HG03457 (cell line): ENCODE results near the gene BSND.

Experiments used
- ATAC-seq: cut with Tn5 transposase; IDR thresholded peaks from one replicate; pipeline ENCODE4 v1.9.1; 2021; ENCODE audit warnings: moderate number of reproducible peaks; ENCODE audit not compliant: unreplicated experiment

Gene BSND

DNA sequence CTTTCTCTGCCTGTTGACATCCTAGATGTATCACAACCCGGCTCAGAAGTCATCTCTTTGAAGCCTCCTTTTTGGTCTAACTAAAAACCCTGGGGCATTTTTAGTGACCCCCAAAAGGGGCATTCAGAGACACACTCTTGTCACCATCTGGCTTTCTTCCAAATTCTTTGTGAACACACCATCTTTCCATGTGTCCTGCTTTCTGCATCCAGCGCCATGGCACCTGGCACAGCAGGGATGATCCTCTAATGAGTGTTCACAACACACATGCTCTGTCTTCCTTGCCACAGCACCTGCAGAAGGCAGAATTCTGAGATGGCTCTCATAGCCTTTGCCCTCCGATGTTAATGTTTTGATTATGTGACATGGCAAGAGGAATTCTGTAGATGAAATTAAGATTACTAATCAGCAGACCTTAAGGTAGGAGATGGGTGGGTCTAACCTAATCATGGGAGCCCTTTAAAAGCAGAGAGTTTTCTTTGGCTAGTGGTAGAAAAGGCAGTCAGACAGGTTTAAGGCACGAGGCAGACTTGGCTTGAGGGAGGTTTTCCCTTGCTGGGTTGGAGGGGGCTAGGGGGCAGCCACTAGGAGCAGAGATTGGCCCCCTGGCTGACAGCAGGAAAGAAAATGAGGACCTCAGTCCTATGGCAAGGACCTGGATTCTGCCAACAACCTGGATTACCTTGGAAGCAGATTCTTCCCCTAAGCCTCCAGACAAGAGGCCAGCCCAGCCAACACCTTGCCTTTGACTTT, 23.2 kb upstream of the BSND start:
- no peak for ATAC-seq

GRCh38 chr1:54976747-54977146, 22.0 kb upstream of the BSND start:
- no peak for ATAC-seq

- no peak for ATAC-seq
These were observed 21.0 kb upstream of the BSND start for GRCh38 chr1:54977533-54978297.

- ATAC-seq, result no peak
These were observed 20.0 kb upstream of the BSND start for GRCh38 chr1:54978528-54979326.

DNA sequence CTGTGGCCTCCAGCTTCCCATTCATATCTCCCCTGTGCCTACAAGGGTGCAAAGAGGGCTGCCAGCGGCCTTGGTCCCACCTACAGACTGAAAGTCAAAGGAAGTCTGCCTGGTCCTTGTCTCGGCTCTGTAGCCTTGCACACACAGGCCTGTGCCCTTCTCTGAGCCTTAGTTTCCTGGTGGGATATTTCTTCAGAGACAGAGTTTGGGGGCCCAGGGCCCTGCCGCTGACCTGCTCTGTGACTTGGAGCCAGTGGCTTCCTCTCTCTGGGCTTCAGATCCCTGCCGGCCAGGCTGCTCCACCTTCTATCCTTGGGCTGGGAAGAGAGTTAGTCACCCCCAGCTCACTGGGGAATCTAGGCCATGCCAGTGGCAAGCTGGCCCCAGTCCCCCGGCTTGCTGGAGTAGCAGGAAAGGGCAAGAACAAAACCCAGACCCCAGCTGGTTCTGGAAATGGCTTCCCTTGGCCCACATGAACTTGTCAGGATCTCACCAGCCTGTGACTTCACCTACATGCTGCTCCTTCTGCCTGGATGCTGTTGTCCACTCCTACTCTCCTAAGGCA, 19.3 kb upstream of the BSND start:
- ATAC-seq, result no peak

GRCh38 chr1:54980046-54980527, 18.6 kb upstream of the BSND start:
- no peak for ATAC-seq

- ATAC-seq, result no peak
These were observed 18.0 kb upstream of the BSND start, which contains the start of gene TMEM61 for GRCh38 chr1:54980528-54981241. TSS of gene TMEM61 (plus strand) at chr1:54980628. CDS start at chr1:54981066, 438 bp downstream.

GRCh38 chr1:54981466-54981865, 17.3 kb upstream of the BSND start:
- ATAC-seq, result no peak

DNA sequence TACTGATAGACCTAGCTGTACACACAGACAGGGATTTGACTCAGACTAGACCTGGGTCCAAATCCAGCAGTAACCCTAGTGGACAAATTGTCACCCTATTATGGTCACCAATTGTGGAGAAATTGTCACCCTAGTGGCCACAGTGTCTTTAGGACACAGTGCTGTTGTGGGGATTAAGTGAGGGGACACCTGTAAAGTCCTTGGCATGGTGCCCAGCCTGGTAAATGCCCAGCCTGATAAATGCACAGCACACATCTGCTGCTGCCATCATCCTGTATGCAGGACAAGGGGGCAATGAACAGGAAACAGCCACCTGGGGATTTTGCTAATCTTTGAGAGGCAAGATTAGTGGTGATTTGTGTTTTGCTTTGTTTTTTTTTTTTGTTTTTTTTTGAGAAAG, 16.0 kb upstream of the BSND start:
- ATAC-seq, result no peak

DNA sequence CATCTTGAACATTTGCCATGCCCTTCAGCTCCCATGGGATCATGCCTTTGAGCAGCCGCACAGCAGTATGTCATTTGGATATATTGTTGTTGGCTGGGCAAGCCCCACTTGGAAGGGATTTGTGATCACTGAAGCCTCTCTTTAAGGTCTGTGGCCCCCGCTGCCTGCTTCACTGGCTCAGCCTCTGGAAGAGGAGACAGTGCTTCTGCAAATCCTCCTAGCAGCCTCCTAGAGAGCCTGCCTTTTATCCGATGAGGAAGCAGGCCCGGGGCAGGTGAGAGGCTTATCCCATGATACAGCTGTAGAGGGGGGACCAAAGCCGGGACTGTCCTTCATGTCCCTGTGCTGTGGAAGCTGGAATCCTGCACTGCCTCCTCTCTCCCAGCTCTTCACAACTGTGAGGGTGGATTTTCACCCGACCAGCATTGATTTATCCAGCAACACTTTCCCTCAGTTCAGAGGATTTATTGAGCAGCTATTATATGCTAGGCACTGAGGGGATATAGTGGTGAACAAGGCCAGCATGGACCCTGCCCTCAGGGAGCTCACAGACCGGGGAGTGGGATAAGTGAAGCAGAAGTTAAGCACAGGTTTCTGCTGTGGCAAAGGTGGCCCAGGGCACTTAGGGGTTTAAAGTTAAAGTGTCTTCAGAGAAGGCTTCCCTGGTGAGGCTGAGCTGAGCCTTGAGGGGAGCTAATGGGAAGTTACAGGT, 14.4 kb upstream of the BSND start:
- ATAC-seq, result no peak

- ATAC-seq, result no peak
These were observed 13.2 kb upstream of the BSND start for GRCh38 chr1:54985556-54985955.

GRCh38 chr1:54986025-54986424, 12.7 kb upstream of the BSND start:
- no peak for ATAC-seq

DNA sequence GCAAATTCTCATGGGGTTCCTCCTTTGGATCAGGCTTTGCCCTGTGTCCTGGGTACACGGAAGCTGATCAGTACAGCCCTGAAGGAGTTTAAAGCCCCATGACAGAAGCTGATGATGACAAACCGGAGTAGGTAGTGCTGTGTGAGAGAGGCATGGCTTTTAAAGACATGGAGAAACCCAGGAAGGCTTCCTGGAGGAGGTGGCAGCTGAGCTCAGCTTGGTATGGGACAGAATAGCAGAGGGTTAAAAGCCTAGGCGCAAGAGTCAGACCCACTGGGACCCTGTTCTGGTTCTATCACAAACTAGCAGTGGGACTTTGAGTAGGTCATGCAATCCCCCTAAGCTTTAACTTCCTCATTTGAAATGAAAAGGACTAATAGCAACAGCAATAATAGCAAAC, 12.2 kb upstream of the BSND start:
- ATAC-seq, result no peak

- ATAC-seq, result no peak
These were observed 11.3 kb upstream of the BSND start for GRCh38 chr1:54987427-54987826.

DNA sequence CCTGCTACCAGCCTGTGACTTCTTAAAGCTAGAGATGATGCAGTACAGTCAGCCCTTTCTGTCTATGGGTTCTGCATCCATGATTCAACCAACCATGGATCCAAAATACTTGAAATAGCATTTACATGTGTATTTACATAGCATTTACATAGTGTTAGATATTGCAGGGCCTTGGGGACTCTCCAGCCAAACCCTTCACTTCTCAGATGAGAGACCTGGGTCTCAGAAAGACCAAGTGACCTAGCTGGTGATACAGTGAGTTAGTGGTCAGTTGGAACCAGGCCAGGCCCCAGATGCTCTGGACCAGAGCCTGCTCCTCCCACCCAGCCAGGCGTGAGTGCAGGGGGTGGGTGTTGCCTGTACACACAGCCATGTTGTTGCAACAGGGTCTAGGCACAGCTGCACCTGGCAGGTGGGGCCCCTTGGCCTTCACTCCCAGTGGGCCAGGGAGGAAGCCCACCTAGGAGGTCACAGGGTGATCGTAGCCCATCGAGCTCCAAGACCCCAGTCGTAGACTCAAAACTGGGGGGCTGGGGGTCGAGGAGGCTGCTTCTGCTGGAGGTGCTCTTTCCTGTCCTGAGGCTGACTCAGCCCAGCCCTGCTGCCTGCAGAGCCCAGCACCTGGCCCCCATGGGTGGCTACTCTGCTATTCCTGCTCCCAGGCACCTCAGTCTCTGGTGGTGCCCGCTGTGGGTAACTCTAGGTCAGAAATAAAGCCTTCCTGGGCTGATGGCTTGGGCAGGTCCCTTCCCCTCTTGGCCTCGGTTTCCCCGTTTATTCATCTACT, 10.6 kb upstream of the BSND start:
- no peak for ATAC-seq

DNA sequence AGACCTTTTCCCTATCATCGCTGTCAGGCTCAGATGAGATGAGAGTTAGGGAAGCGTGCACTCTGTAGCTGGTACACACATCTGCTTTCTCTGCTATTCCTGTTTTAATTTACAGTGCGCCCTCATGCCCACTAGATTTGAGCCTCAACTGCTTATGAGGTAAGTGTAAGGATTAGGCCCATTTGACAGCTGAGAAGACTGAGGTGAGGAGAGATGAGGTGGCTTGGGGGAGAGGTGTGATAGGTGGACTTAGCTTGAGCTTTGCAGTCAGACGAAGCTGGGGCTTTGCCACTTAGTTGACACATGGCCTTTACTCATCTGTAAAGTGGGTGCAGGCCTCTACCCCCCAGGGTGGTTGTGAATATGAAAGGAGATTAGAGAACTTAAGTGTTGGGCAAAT, 9.8 kb upstream of the BSND start:
- ATAC-seq, result no peak

GRCh38 chr1:54989473-54989872, 9.3 kb upstream of the BSND start:
- no peak for ATAC-seq

- no peak for ATAC-seq
These were observed 8.5 kb upstream of the BSND start for GRCh38 chr1:54989968-54990810.
